ENCODE results near the gene ZNF888.

DNA sequence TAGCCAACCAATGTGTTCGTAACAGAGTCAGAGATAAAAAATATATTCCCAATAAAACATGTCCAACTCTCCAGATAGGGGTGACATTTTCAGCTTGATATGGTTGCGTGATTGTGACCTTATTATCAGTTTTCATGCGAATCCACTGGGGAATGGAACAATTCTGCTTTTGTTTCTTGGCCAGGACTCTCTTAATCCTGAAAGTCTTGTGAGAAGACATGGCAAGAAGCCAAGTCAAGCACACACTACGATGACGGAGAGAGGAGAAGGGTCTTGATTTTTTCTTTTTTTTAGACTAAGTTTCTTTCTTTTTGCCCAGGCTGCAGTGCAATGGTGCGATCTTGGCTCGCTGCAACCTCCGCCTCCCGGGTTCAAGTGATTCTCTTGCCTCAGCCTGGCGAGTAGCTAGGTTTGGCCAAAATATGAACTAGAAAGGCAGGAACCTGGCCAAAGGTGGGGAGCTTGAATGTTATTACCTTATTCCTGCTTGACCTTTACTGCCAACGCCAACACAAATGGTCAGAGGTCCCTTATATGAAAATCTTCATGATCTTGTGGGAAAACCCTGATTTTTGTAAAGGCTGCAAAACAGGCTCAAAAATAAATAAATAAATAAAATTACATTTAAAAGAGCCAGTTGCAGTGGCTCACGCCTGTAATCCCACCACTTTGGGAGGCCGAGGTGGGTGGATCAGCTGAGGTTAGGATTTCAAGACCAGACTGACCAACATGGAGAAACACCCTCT lies 25.0 kb upstream of the ZNF888 start:
- TF ChIP-seq ZNF175 (tag by site-specific recombination; IDR thresholded peaks at IDR 0.05) (no peak), ZNF555 (tag by site-specific recombination; conservative IDR thresholded peaks at IDR 0.05) (no peak), ZNF544 (tag by site-specific recombination; IDR thresholded peaks at IDR 0.05) (no peak), CTCF (tag by site-specific recombination; IDR thresholded peaks at IDR 0.05) (no peak), ZNF24 (tag by site-specific recombination; IDR thresholded peaks at IDR 0.05) (no peak), ZFP37 (tag by site-specific recombination; IDR thresholded peaks at IDR 0.05) (no peak), ZNF530 (tag by site-specific recombination; IDR thresholded peaks at IDR 0.05; ENCODE audit: low read depth) (no peak), ZBTB7A (tag by site-specific recombination; IDR thresholded peaks at IDR 0.05; ENCODE audit: low read depth) (no peak), PBX3 (CRISPR knock-in tag; IDR thresholded peaks at IDR 0.05) (no peak)
